Large intestine (tissue), 3 donors: ENCODE data around the gene PLPP3. TPM values are rescaled to one million over a fixed set of nuclear protein-coding genes. Genes with fewer than 3 reads are reported as not detected.

Experiments used
- DNase-seq, 2 donors: peaks; one replicate each; pipeline versions ENCODE4 v3.0.0 to v3.0.0-alpha.2; 2013
- H3K27ac ChIP-seq: one replicate; pipeline ENCODE4 v1.5.1; 2013; ENCODE audit warnings: low read length
- H3K27me3 ChIP-seq: 2 replicates; pipeline ENCODE4 v1.6.1; 2013; ENCODE audit warnings: low read length; ENCODE audit not compliant: control insufficient read depth, insufficient read depth
- H3K36me3 ChIP-seq: 2 replicates; pipeline ENCODE4 v1.6.1; 2013; ENCODE audit warnings: low read length; ENCODE audit not compliant: control insufficient read depth, insufficient read depth
- H3K4me1 ChIP-seq: one replicate; pipeline ENCODE4 v1.6.1; 2013; ENCODE audit warnings: low read length; ENCODE audit not compliant: control insufficient read depth, insufficient read depth
- H3K4me3 ChIP-seq: one replicate; pipeline ENCODE4 v1.5.1; 2013; ENCODE audit warnings: low read length
- H3K9me3 ChIP-seq: one replicate; pipeline ENCODE4 v1.6.1; 2013; ENCODE audit warnings: mild to moderate bottlenecking, low read depth, low read length, moderate library complexity; ENCODE audit not compliant: control insufficient read depth
- WGBS: methylation state at CpG from one replicate; pipeline ENCODE4 v1.1.5; 2013; ENCODE audit warnings: low lambda C conversion rate; ENCODE audit not compliant: insufficient coverage; 5-methylcytosine and 5-hydroxymethylcytosine counted together
- polyA plus RNA-seq: library from polyadenylated mRNA; unstranded; fragments of 120-200 nt; gene quantifications from one replicate; pipeline ENCODE4 v1.2.1, GENCODE V29; 2013

Gene PLPP3
- polyA plus RNA-seq, 1 donor, result 74.8 TPM

DNA sequence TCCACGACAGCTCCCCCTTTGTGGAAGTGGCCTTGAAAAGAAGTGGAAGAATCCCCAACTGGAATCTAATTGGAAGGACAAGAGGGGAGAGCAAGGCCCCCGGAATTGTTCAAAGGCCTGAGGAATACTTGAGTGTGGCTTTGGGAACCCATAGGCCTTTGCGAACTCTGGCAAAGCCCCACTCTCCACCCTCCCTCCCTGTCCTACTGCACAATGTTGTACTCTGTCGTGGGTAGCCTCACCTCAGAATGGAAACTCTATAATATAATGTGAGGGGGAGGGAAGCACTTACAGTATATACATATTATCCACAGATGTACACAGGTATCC is 28.5 kb downstream of the PLPP3 start:
- no peak overlapping the region for H3K27ac ChIP-seq
- peaks cover 12% of the 10 kb centered on the region for H3K4me1 ChIP-seq

DNA sequence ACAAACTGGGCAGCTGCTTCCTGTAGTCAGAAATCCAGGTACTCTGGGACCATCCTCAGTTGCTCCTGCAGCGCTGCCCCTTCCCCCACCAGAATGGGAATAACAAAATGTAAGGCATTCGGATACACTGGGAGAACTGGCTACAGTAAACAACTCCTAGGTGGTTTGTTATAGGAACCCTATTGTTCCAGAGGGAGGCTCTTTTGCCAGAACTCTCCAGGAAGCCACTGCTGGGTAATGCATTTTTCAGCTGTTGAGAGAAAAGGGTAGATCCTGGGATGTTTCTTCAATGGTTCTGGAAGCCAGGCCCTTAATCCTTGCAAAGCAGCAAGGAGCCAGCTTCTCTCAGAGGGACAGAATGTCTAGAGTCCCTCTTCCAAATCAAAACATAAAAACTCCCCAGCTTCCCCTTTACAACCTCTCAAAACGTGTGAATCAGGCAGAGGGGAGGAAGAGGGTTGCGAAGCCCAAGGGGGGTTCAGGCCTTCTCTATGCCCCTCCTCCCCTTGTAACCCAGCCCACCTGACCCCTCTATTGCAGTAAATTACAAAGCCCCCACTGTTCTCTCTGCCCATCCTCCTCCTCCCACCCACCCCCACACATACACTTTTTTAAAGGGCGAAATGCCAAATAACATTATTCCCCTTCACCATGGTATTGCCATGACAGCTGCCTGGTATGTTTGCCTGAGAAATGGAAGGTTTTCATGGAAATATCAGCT is 29.1 kb downstream of the PLPP3 start:
- Histone ChIP-seq H3K4me3 (no peak overlapping the region), H3K27ac (no peak overlapping the region), H3K36me3 (peaks cover 2% of the 10 kb centered on the region), H3K27me3 (no peaks in the 10 kb centered on the region), H3K4me1 (peaks cover 13% of the 10 kb centered on the region), H3K9me3 (no peaks in the 10 kb centered on the region)
- no peak for DNase-seq
- no CpG with 5 or more reads among the region's 5 CpGs for WGBS

More for the DNA sequence above, 28.5 kb downstream of the PLPP3 start:
- no CpG with 5 or more reads among the region's 4 CpGs for WGBS
- H3K9me3 ChIP-seq, result no peaks in the 10 kb centered on the region
- H3K27me3 ChIP-seq, result no peaks in the 10 kb centered on the region
- no peak for DNase-seq
- H3K36me3 ChIP-seq, result peaks cover under 1% of the 10 kb centered on the region
- no peak overlapping the region for H3K4me3 ChIP-seq

DNA sequence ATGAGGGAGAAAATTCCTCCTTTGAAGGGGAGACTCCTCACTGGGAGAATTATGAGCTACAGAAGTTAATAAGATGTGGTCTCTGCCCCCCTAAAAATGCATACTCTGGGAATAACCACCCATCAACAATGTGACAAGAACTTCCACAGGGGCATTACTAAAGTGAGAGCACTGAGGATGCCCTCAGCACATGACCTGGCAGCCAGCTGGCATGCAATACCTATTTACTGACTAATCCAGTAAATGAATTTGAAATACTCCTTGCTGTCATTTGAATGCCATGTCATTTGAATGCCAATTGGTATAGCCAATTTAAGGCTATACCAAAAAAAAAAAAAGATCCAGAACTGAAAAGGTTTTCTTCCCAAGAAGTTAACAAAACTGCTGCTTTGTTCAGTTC is 30.8 kb downstream of the PLPP3 start:
- Histone ChIP-seq H3K27ac (no peak overlapping the region), H3K4me3 (no peak overlapping the region), H3K9me3 (no peaks in the 10 kb centered on the region), H3K36me3 (peaks cover 2% of the 10 kb centered on the region), H3K27me3 (no peaks in the 10 kb centered on the region), H3K4me1 (peaks cover 13% of the 10 kb centered on the region)
- DNase-seq, result no peak

DNA sequence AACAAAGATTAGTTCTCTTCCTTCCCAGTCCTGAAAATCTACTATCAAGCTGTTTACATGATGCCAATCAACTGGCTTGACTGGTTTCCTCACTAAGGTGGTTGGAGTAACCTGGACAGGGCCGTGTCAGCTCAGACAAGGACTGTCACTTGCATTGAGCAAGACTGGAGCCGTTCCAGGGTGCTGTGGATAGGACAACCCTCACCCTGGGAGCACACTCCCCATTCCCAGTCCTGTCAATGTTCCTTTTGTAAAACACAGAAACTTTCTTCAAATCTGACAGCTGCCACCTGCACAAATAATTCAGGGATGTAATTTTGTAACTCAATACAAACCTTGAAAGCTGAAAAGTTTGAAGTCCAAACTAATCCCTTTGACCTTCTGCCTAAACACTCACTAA is 31.4 kb downstream of the PLPP3 start:
- no peak overlapping the region for H3K27ac ChIP-seq

DNA sequence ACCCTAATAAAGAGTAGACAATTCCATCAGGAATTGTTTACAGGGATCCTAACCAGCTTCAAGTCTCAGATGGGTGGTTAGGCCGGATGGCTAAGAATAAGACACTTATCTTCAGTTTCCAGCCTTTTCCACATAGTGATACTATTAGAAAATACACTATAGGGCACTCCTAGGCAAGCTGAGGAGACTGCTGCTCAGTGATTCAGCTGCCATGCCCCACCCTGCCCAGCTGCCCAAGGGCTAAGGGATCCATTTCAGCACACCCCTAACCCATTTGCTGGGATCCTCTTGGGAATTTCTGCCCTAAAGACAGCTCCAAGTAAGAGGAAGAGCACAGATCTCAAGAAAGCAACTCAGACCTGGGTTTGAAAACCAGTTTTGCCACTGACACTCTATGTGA is 31.9 kb downstream of the PLPP3 start:
- no peak overlapping the region for H3K27ac ChIP-seq
- no CpG with 5 or more reads among the region's 1 CpG for WGBS
- peaks cover 2% of the 10 kb centered on the region for H3K36me3 ChIP-seq

More for the DNA sequence above, 31.4 kb downstream of the PLPP3 start:
- H3K4me1 ChIP-seq, result peaks cover 13% of the 10 kb centered on the region
- peaks cover 2% of the 10 kb centered on the region for H3K36me3 ChIP-seq
- WGBS, result no CpG with 5 or more reads among the region's 2 CpGs
- no peak overlapping the region for H3K4me3 ChIP-seq
- no peaks in the 10 kb centered on the region for H3K9me3 ChIP-seq
- DNase-seq, result peak; percentile 48 to 62
- no peaks in the 10 kb centered on the region for H3K27me3 ChIP-seq

DNA sequence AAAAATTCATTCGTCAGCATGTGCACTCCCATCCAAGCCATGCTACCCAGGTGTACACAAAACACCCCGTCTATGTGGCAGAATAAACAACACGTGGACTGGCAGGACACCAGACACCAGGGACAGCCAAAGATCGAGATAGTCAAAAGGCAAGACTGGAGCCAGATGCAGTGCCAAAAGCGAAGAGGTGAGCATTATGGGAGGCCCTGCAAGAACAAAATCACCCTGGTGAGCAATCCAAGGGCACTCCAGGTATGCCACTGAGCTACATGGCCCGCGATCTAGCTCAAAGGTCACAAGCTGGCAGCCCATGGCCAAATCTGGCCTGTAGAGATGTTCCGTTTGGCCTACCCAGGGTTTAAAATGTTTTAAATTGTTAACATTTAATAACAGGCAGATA is 33.7 kb downstream of the PLPP3 start:
- no peaks in the 10 kb centered on the region for H3K27me3 ChIP-seq
- no peak overlapping the region for H3K4me3 ChIP-seq
- no peak for DNase-seq
- WGBS, result no CpG with 5 or more reads among the region's 8 CpGs
- H3K27ac ChIP-seq, result no peak overlapping the region
- no peaks in the 10 kb centered on the region for H3K9me3 ChIP-seq
- peaks cover 13% of the 10 kb centered on the region for H3K4me1 ChIP-seq
- H3K36me3 ChIP-seq, result peaks cover 2% of the 10 kb centered on the region

More for the DNA sequence above, 31.9 kb downstream of the PLPP3 start:
- Histone ChIP-seq H3K27me3 (no peaks in the 10 kb centered on the region), H3K9me3 (no peaks in the 10 kb centered on the region), H3K4me3 (no peak overlapping the region), H3K4me1 (peaks cover 13% of the 10 kb centered on the region)
- no peak for DNase-seq

DNA sequence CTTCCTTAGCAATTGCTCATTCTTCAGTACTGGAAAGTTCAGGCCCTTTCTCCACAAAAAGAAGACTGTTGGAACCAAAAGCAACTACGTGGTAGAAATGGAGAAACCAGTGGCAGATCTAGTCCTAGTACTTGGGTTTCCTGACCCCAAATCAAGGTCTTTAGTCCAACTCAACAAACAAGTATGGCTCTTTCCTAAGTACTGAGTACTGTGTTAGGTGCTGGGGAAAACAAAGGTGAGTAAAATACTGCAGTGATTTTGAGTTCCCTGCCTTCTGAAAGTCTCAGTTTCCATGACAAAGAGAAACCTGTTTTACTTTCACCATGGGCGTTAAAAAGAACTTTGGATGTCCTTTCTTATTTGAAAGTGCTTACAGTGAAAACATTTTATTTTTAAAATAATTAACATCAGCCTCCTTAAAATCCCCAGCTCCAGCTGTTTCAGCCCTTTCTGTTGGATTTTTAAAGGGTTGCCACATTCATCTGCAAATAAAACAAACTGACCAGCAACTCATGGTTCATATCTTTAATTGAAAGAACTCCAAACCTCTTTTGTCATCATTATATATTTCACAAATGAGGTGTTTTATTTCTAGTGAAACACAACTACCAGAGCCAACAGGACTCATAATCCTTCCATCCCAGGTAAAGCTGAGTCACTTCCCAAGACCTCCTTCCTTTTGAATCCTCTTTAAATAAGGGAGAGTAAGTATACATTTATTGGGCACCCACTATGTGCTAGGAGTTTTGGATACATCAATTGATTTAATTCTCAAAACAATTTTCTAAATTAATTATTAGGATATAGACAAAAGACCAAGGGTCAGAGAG is 35.4 kb downstream of the PLPP3 start:
- DNase-seq, result no peak
- Histone ChIP-seq H3K4me1 (peaks cover 16% of the 10 kb centered on the region), H3K9me3 (no peaks in the 10 kb centered on the region), H3K4me3 (no peak overlapping the region), H3K36me3 (peaks cover 2% of the 10 kb centered on the region), H3K27ac (no peak overlapping the region), H3K27me3 (no peaks in the 10 kb centered on the region)
- no CpG with 5 or more reads among the region's 2 CpGs for WGBS

DNA sequence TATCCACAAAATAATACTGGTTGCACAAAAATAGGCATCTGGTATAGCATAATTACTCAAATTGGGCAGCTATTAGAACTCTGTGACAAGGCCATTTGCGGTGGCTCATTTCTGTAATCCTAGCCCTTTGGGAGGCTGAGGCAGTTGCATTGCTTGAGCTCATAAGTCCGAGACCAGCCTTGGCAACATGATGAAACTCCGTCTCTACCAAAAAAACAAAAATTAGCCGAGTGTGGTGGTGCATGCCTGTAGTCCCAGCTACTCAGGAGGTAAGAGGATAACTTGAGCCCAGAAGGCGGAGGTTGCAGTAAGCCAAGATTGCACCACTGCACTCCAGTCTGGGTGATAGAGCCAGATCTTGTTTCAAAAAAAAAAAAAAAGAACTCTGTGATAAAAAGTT is 36.7 kb downstream of the PLPP3 start:
- H3K27ac ChIP-seq, result no peak overlapping the region
- DNase-seq, result no peak
- no peak overlapping the region for H3K4me3 ChIP-seq
- no peaks in the 10 kb centered on the region for H3K9me3 ChIP-seq
- H3K36me3 ChIP-seq, result peaks cover 2% of the 10 kb centered on the region
- H3K27me3 ChIP-seq, result no peaks in the 10 kb centered on the region
- H3K4me1 ChIP-seq, result peaks cover 16% of the 10 kb centered on the region
- WGBS, result no CpG with 5 or more reads among the region's 5 CpGs

DNA sequence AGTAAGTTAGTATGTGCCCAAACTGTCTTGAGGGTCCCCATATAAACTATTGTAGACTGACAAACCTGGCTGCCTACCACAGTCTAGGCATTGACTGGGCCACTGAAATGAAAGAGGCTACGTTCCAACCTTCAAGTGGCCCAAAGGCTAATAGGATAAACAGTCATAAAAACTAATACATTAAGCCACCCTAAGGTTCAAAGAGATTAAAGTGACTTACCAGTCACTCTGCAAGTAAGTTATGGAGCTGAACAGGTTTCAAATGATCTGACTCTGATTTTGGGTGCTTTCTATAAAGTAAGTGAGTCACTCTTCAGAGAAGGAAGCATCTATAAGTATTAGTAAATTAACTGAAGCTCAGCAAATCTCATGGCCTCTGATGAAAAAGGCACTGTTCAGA is 38.0 kb downstream of the PLPP3 start:
- H3K27me3 ChIP-seq, result no peaks in the 10 kb centered on the region
- DNase-seq, result no peak
- H3K9me3 ChIP-seq, result no peaks in the 10 kb centered on the region
- H3K4me1 ChIP-seq, result peaks cover 11% of the 10 kb centered on the region
- H3K4me3 ChIP-seq, result no peak overlapping the region
- H3K27ac ChIP-seq, result no peak overlapping the region
- no CpG with 5 or more reads among the region's 1 CpG for WGBS
- H3K36me3 ChIP-seq, result peaks cover 11% of the 10 kb centered on the region

DNA sequence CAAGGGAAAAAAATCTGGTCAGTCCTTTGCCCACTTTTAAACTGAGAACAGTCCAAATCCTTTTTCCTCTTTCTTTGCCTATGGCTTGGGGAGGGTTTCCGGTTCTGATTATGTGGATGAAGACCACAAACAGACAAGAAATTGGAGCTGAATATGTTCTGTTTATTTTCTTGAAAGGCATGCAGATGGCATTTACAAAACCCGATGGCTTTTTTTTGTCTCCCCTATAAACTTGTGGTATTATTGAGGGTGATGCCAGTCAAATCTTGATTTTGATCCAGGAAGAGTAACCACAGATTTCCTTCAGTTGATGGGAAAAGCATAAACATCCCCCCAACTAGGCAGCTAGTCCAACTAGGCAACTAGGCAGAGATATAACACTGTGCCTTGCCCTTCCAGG is 38.9 kb downstream of the PLPP3 start:
- Histone ChIP-seq H3K4me3 (no peak overlapping the region), H3K4me1 (peaks cover 11% of the 10 kb centered on the region), H3K27ac (no peak overlapping the region), H3K9me3 (no peaks in the 10 kb centered on the region), H3K36me3 (peaks cover 16% of the 10 kb centered on the region), H3K27me3 (no peaks in the 10 kb centered on the region)
- no CpG with 5 or more reads among the region's 2 CpGs for WGBS
- no peak for DNase-seq
